Esophagus squamous epithelium (tissue), 5 donors: Measurements from ENCODE around the gene MAPKAP1. TPM values are rescaled to one million over a fixed set of nuclear protein-coding genes. Genes with fewer than 3 reads are reported as not detected.

Source experiments
- DNase-seq: peaks from one replicate; lab custom pipeline; 2025; lab: John Stamatoyannopoulos, UW
- H3K27ac ChIP-seq, 4 donors: fragments of 200-600 bp; sonication (generic); one replicate each; pipeline ENCODE4 v1.5.1; 2016 to 2019; ENCODE audit warnings: mild to moderate bottlenecking in 1 of 4
- H3K27me3 ChIP-seq, 4 donors: fragments of 200-600 bp; sonication (generic); 1 replicate in 3 of 4; 2 replicates in 1 of 4; pipeline versions ENCODE4 v1.5.1 to v1.6.0; 2017 to 2021; ENCODE audit warnings: antibody characterized with exemption in 1 of 4
- H3K36me3 ChIP-seq, 3 donors: fragments of 200-600 bp; sonication (generic); one replicate each; pipeline ENCODE4 v1.5.1; 2016 to 2019
- H3K4me1 ChIP-seq, 3 donors: fragments of 200-600 bp; sonication (generic); one replicate each; pipeline ENCODE4 v1.5.1; 2017 to 2019
- H3K4me3 ChIP-seq, 4 donors: fragments of 200-600 bp; sonication (generic); 1 replicate in 3 of 4; 2 replicates in 1 of 4; pipeline ENCODE4 v1.5.1; 2016 to 2019; ENCODE audit warnings: mild to moderate bottlenecking in 2 of 4, moderate library complexity in 1 of 4
- H3K9me3 ChIP-seq, 3 donors: fragments of 200-600 bp; sonication (generic); one replicate each; pipeline ENCODE4 v1.5.1; 2016 to 2019
- POLR2A ChIP-seq, 4 donors: fragments of 450-650 bp; IDR thresholded peaks; one replicate each; pipeline ENCODE4 v1.6.1; 2017; ENCODE audit warnings: antibody characterized with exemption in 4 of 4, mild to moderate bottlenecking in 4 of 4, moderate library complexity in 3 of 4
- WGBS, 2 donors: methylation state at CpG; one replicate each; pipeline ENCODE4 v1.1.5; 2018; 5-methylcytosine and 5-hydroxymethylcytosine counted together
- intact Hi-C: fragments of 100-400 bp; cut with DNase I; formaldehyde crosslinking; loops from one replicate; pipeline ENCODE4 v1.15.0; 2022
- total RNA-seq, 4 donors: library from RNA; depleted of rRNA; stranded (reverse); fragments of >200 nt; gene quantifications; one replicate each; pipeline ENCODE4 v1.1.0, GENCODE V29; 2016
- TF ChIP-seq, protein P1 (sequence below), 6 experiments: fragments of 450-650 bp in 4 of 6; fragments of 200-600 bp in 2 of 6; sonication (generic) in 2 of 6; IDR thresholded peaks; one replicate each; pipeline ENCODE4 v1.5.1; 2016 to 2019; ENCODE audit warnings: antibody characterized with exemption in 6 of 6, mild to moderate bottlenecking in 4 of 6, moderate library complexity in 4 of 6
- donor health status: DM: yes; HTN: yes; CAD: no.

MAPKAP1 gene
- total RNA-seq, 4 donors from 2014 or later: 59.0 to 87.0 (median 70.9) TPM

DNA sequence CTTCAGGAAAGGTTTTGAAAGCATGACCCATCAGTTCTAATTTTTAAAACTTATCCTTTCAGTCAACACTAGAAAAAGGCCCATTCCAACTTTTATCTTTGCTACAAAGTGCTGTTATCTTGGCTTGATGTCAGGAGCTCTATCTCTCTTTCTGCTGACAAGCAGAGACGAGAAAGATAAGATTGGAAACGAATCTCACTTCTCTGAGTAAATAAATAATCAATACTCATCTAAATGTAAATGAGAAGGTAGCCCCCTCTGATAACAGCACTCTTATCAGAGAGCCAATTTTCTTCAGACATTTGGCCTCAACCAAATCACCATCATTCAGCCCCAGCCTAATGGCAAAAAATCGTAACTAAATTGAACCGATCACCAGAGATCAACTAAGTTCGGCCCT, 191.7 kb downstream of the MAPKAP1 start:
- no peak overlapping the region for H3K4me3 ChIP-seq
- no peak for DNase-seq
- no peaks in the 10 kb centered on the region for H3K36me3 ChIP-seq
- H3K4me1 ChIP-seq: peaks cover 12 to 64% (median 25%) of the 10 kb centered on the region in 3 donors
- no peaks in the 10 kb centered on the region for H3K9me3 ChIP-seq
- WGBS, 2 donors: 77 to 89% methylated on average over 4 to 5 of the region's 5 CpGs
- no peak overlapping the region for H3K27ac ChIP-seq
- H3K27me3 ChIP-seq: no peaks in the 10 kb centered on the region
- TF ChIP-seq POLR2A (IDR thresholded peaks at IDR 0.05): no peak
- TF ChIP-seq, protein P1, sequence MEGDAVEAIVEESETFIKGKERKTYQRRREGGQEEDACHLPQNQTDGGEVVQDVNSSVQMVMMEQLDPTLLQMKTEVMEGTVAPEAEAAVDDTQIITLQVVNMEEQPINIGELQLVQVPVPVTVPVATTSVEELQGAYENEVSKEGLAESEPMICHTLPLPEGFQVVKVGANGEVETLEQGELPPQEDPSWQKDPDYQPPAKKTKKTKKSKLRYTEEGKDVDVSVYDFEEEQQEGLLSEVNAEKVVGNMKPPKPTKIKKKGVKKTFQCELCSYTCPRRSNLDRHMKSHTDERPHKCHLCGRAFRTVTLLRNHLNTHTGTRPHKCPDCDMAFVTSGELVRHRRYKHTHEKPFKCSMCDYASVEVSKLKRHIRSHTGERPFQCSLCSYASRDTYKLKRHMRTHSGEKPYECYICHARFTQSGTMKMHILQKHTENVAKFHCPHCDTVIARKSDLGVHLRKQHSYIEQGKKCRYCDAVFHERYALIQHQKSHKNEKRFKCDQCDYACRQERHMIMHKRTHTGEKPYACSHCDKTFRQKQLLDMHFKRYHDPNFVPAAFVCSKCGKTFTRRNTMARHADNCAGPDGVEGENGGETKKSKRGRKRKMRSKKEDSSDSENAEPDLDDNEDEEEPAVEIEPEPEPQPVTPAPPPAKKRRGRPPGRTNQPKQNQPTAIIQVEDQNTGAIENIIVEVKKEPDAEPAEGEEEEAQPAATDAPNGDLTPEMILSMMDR (IDR thresholded peaks at IDR 0.05): no peak
- intact Hi-C loops: no loop called here

DNA sequence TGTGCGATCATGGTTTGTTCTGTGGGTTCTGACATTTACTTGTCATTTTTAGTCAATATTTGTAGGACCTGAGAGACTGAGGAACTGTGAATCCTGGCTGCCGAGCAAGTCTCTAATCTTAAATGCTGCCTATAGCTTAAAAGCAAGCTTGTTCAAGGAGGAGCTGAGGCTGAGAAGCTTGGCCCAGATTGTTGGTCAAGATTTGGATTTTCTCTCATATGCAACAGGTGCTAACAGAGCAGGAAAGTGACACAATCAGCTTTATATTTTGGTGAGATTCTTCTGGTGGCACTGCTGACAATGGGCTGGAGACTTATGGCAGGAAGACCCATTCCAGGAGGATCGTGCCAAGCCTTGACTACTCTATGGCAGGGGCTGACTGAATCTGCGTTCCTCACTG, 192.5 kb downstream of the MAPKAP1 start:
- Histone ChIP-seq H3K4me1 (peaks cover 12 to 71% (median 31%) of the 10 kb centered on the region in 3 donors), H3K36me3 (no peaks in the 10 kb centered on the region), H3K4me3 (no peak overlapping the region), H3K27me3 (no peaks in the 10 kb centered on the region), H3K9me3 (no peaks in the 10 kb centered on the region), H3K27ac (peak overlapping the region in 1 of 4 donors; percentile 60)
- TF ChIP-seq POLR2A (IDR thresholded peaks at IDR 0.05): no peak
- TF ChIP-seq, protein P1 (IDR thresholded peaks at IDR 0.05): no peak
- 79 to 80% methylated on average over 3 of the region's 4 CpGs for WGBS, 2 donors
- intact Hi-C loops: no loop called here
- DNase-seq: no peak

DNA sequence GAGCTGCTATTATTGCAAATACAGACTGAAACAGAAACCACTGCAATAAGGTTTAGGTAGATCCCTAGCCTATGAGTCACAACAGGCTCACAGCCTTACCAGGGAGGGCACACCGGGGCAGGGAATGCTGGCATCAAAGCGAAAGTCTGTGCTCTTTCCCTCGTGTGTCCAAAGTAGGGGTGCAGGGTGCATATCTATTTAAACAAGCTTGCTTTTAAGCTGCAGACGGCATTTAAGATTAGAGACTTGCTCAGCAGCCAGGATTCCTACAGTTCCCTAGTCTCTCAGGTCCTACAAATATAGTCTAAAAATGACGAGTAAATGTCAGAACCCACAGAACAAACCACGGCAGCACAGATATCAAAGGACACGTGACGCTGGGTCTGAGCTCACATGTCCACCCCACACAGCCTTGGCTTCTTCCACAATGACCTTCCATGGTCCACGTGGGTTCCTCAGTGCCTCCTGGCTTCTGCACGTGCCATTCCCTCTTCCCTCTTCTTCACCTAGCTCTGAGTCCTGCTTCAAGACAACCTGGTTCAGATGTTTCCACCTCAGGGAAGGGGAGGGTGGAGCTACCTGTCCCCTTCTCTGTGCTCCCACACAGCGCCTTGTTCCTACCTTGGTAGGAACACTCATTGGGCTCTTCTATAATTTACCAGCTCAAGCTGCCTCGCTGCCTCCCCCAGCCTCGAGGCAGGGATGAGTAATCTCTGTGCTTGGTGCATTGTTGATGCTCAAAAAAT, 193.2 kb downstream of the MAPKAP1 start:
- no peak for DNase-seq
- no peak for TF ChIP-seq POLR2A (IDR thresholded peaks at IDR 0.05)
- TF ChIP-seq, protein P1 (IDR thresholded peaks at IDR 0.05): no peak
- 21 to 39% methylated on average over 13 of the region's 13 CpGs for WGBS, 2 donors
- H3K27me3 ChIP-seq: no peaks in the 10 kb centered on the region
- H3K9me3 ChIP-seq: no peaks in the 10 kb centered on the region
- peak overlapping the region; percentile 14 to 54 (median 37) for H3K4me3 ChIP-seq
- peaks cover 12 to 77% (median 31%) of the 10 kb centered on the region in 3 donors for H3K4me1 ChIP-seq
- H3K27ac ChIP-seq: peak overlapping the region; percentile 37 to 72 (median 65)
- intact Hi-C loops: no loop called here
- no peaks in the 10 kb centered on the region for H3K36me3 ChIP-seq

DNA sequence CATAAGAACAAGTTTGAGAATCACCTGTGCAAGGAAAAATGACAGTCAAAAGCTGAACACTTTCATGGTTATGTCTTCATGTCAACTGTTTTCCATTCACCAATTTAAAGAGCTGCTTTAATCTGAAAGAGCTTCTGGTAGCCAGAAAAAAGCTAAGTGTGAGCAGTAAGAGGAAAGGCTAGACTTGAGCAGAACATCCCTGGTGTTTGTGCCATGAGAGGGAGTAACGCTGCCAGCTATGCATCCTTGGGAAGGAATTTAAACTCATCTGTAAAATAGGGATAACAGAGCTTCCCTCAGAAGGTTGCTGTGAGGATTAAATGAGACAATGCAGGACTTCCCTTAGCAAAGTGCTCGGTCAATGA, 193.7 kb downstream of the MAPKAP1 start:
- H3K4me1 ChIP-seq: peaks cover 12 to 77% (median 31%) of the 10 kb centered on the region in 3 donors
- H3K4me3 ChIP-seq: peak overlapping the region; percentile 14 to 54 (median 37)
- peak overlapping the region; percentile 37 to 72 (median 65) for H3K27ac ChIP-seq
- no peaks in the 10 kb centered on the region for H3K36me3 ChIP-seq
- intact Hi-C loops: no loop called here
- 17 to 23% methylated on average over 2 of the region's 2 CpGs for WGBS, 2 donors
- no peak for TF ChIP-seq POLR2A (IDR thresholded peaks at IDR 0.05)
- TF ChIP-seq, protein P1 (IDR thresholded peaks at IDR 0.05): no peak
- no peaks in the 10 kb centered on the region for H3K9me3 ChIP-seq
- H3K27me3 ChIP-seq: no peaks in the 10 kb centered on the region
- DNase-seq: no peak
